ENCODE measurements around the gene PIANP.

The PIANP gene

GRCh38 chr12:6653342-6653741 lies 47.3 kb downstream of the PIANP start:
- H3K9me2 ChIP-seq (replicated peaks; ENCODE audit: insufficient read depth, low read length) = no peaks in the 10 kb centered on the region
- no peaks in the 10 kb centered on the region for H3K79me2 ChIP-seq (ENCODE audit: insufficient read depth, low read length)

GRCh38 chr12:6652391-6652790 lies 48.2 kb downstream of the PIANP start:
- Histone ChIP-seq H3K27me3 (ENCODE audit: low read length) (no peaks in the 10 kb centered on the region), H3K27ac (ENCODE audit: low read depth, low read length) (no peak overlapping the region), H3K79me2 (ENCODE audit: insufficient read depth, low read length) (no peaks in the 10 kb centered on the region), H2AFZ (ENCODE audit: low read depth, low read length, severe bottlenecking) (no peak overlapping the region), H3K36me3 (ENCODE audit: low read length) (no peaks in the 10 kb centered on the region), H3K9me3 (ENCODE audit: insufficient read depth, low read length) (no peaks in the 10 kb centered on the region), H3K4me3 (ENCODE audit: insufficient read depth, low read length, poor library complexity, severe bottlenecking) (no peak overlapping the region), H3K9me2 (replicated peaks; ENCODE audit: insufficient read depth, low read length) (no peaks in the 10 kb centered on the region), H3K9ac (ENCODE audit: low read length) (no peak overlapping the region), H4K20me1 (ENCODE audit: low read depth, low read length) (no peaks in the 10 kb centered on the region), H3K4me2 (ENCODE audit: low read depth, low read length, poor library complexity, severe bottlenecking) (no peak overlapping the region), H3F3A (ENCODE audit: insufficient read depth) (peaks cover 6% of the 10 kb centered on the region; the same call in 1 of the 2 replicates)
- TF ChIP-seq CTCF (IDR thresholded peaks at IDR 0.05; ENCODE audit: insufficient read depth, low read length, poor library complexity, severe bottlenecking) (no peak), EZH2phosphoT487 (conservative IDR thresholded peaks at IDR 0.05; ENCODE audit: low read length) (no peak)

More at GRCh38 chr12:6653342-6653741, 47.3 kb downstream of the PIANP start:
- Histone ChIP-seq H4K20me1 (ENCODE audit: low read depth, low read length) (no peaks in the 10 kb centered on the region), H3K27ac (ENCODE audit: low read depth, low read length) (no peak overlapping the region), H3K9ac (ENCODE audit: low read length) (no peak overlapping the region), H3K27me3 (ENCODE audit: low read length) (no peaks in the 10 kb centered on the region), H3K4me2 (ENCODE audit: low read depth, low read length, poor library complexity, severe bottlenecking) (no peak overlapping the region), H3K9me3 (ENCODE audit: insufficient read depth, low read length) (no peaks in the 10 kb centered on the region), H2AFZ (ENCODE audit: low read depth, low read length, severe bottlenecking) (no peak overlapping the region), H3F3A (ENCODE audit: insufficient read depth) (peaks cover 3% of the 10 kb centered on the region; the same call in 1 of the 2 replicates), H3K4me3 (ENCODE audit: insufficient read depth, low read length, poor library complexity, severe bottlenecking) (no peak overlapping the region), H3K36me3 (ENCODE audit: low read length) (no peaks in the 10 kb centered on the region)
- TF ChIP-seq EZH2phosphoT487 (conservative IDR thresholded peaks at IDR 0.05; ENCODE audit: low read length) (no peak), CTCF (IDR thresholded peaks at IDR 0.05; ENCODE audit: insufficient read depth, low read length, poor library complexity, severe bottlenecking) (no peak)

- Histone ChIP-seq H3K9me3 (ENCODE audit: insufficient read depth, low read length) (no peaks in the 10 kb centered on the region), H3K79me2 (ENCODE audit: insufficient read depth, low read length) (no peaks in the 10 kb centered on the region), H3K4me2 (ENCODE audit: low read depth, low read length, poor library complexity, severe bottlenecking) (no peak overlapping the region), H3K9me2 (replicated peaks; ENCODE audit: insufficient read depth, low read length) (no peaks in the 10 kb centered on the region), H3F3A (ENCODE audit: insufficient read depth) (peaks cover 6% of the 10 kb centered on the region; the same call in 1 of the 2 replicates), H3K27ac (ENCODE audit: low read depth, low read length) (no peak overlapping the region), H2AFZ (ENCODE audit: low read depth, low read length, severe bottlenecking) (no peak overlapping the region), H3K27me3 (ENCODE audit: low read length) (no peaks in the 10 kb centered on the region), H3K4me3 (ENCODE audit: insufficient read depth, low read length, poor library complexity, severe bottlenecking) (no peak overlapping the region), H4K20me1 (ENCODE audit: low read depth, low read length) (no peaks in the 10 kb centered on the region), H3K9ac (ENCODE audit: low read length) (no peak overlapping the region), H3K36me3 (ENCODE audit: low read length) (no peaks in the 10 kb centered on the region)
- TF ChIP-seq CTCF (IDR thresholded peaks at IDR 0.05; ENCODE audit: insufficient read depth, low read length, poor library complexity, severe bottlenecking) (no peak), EZH2phosphoT487 (conservative IDR thresholded peaks at IDR 0.05; ENCODE audit: low read length) (no peak)
These were observed 49.8 kb downstream of the PIANP start for GRCh38 chr12:6650832-6651231.
